ENCODE results near the gene OR7D4.
A peak's percentile ranks its signal among the peaks of the same experiment; 100 is the strongest.
"Not testable (repeated sequence)": the region's sequence is repeated elsewhere in the genome, so short reads cannot be mapped to it uniquely, and the experiment has no call there.

The OR7D4 gene

GRCh38 chr19:9219489-9219888, at the start of gene OR7D4:
TSS of gene OR7D4 (minus strand) at chr19:9219589. CDS start at chr19:9214837, 4,752 bp downstream.
- DNase-seq: no peak

- no peak for DNase-seq
Measured at GRCh38 chr19:9251236-9251635, 31.8 kb upstream of the OR7D4 start.

GRCh38 chr19:9250630-9251029, 31.2 kb upstream of the OR7D4 start, which contains the start of gene OR7E24:
TSS of gene OR7E24 (plus strand) at chr19:9250930. CDS start at chr19:9251044, 114 bp downstream.
- no peak for DNase-seq

GRCh38 chr19:9205501-9206113, 13.8 kb downstream of the OR7D4 start:
- DNase-seq: peak; percentile 3

GRCh38 chr19:9198044-9198443, 21.3 kb downstream of the OR7D4 start:
- DNase-seq: not testable (repeated sequence)

GRCh38 chr19:9189535-9189934, 29.9 kb downstream of the OR7D4 start:
- DNase-seq: no peak

GRCh38 chr19:9187191-9187590, 32.2 kb downstream of the OR7D4 start:
- no peak for DNase-seq

- DNase-seq: no peak
Measured at GRCh38 chr19:9183000-9183399, 36.4 kb downstream of the OR7D4 start.

- no peak for DNase-seq
Measured at GRCh38 chr19:9178901-9179300, 40.5 kb downstream of the OR7D4 start, which contains the start of gene OR7D2. TSS of gene OR7D2 (plus strand) at chr19:9178979. CDS start at chr19:9185782, 6,803 bp downstream.

- no peak for DNase-seq
Measured at GRCh38 chr19:9175326-9175725, 44.1 kb downstream of the OR7D4 start.

GRCh38 chr19:9171393-9171991, 47.9 kb downstream of the OR7D4 start:
- DNase-seq: no peak

GRCh38 chr19:9166846-9167245, 52.5 kb downstream of the OR7D4 start:
- DNase-seq: no peak

GRCh38 chr19:9165261-9165660, 54.1 kb downstream of the OR7D4 start:
- DNase-seq: no peak

- DNase-seq: no peak
Measured at GRCh38 chr19:9161427-9161826, 58.0 kb downstream of the OR7D4 start.
